ENCODE data around the gene C6orf120. TPM values are rescaled to one million over a fixed set of nuclear protein-coding genes. Genes with fewer than 3 reads are reported as not detected.
"Not testable (repeated sequence)": the region's sequence is repeated elsewhere in the genome, so short reads cannot be mapped to it uniquely, and the experiment has no call there.

Gene C6orf120
- total RNA-seq, 1 donor from 2014 or later, result 29.7 TPM

GRCh38 chr6:169689287-169689686, 12.6 kb upstream of the C6orf120 start:
- TF ChIP-seq CTCF (IDR thresholded peaks at IDR 0.05; ENCODE audit: partially characterized antibody, unreplicated experiment), result no peak
- Mint-ChIP-seq H3K27ac (ENCODE audit: unreplicated experiment) (no peak overlapping the region), H3K4me3 (ENCODE audit: unreplicated experiment) (no peak overlapping the region), H3K4me1 (ENCODE audit: low read depth, unreplicated experiment) (no peaks in the 10 kb centered on the region), H3K9me3 (ENCODE audit: unreplicated experiment) (peaks cover 3% of the 10 kb centered on the region), H3K36me3 (ENCODE audit: unreplicated experiment) (peaks cover 40% of the 10 kb centered on the region), H3K27me3 (ENCODE audit: unreplicated experiment) (no peaks in the 10 kb centered on the region)
- no peak for DNase-seq

- DNase-seq, result no peak
- TF ChIP-seq CTCF (IDR thresholded peaks at IDR 0.05; ENCODE audit: partially characterized antibody, unreplicated experiment), result no peak
- Mint-ChIP-seq H3K4me1 (ENCODE audit: low read depth, unreplicated experiment) (no peaks in the 10 kb centered on the region), H3K9me3 (ENCODE audit: unreplicated experiment) (peaks cover 3% of the 10 kb centered on the region), H3K36me3 (ENCODE audit: unreplicated experiment) (peaks cover 24% of the 10 kb centered on the region), H3K4me3 (ENCODE audit: unreplicated experiment) (no peak overlapping the region), H3K27ac (ENCODE audit: unreplicated experiment) (no peak overlapping the region), H3K27me3 (ENCODE audit: unreplicated experiment) (no peaks in the 10 kb centered on the region)
These were observed 10.7 kb upstream of the C6orf120 start for GRCh38 chr6:169691260-169691659.

- DNase-seq, result no peak
- Mint-ChIP-seq H3K27me3 (ENCODE audit: unreplicated experiment) (no peaks in the 10 kb centered on the region), H3K4me1 (ENCODE audit: low read depth, unreplicated experiment) (no peaks in the 10 kb centered on the region), H3K27ac (ENCODE audit: unreplicated experiment) (no peak overlapping the region), H3K4me3 (ENCODE audit: unreplicated experiment) (no peak overlapping the region), H3K9me3 (ENCODE audit: unreplicated experiment) (peaks cover 3% of the 10 kb centered on the region), H3K36me3 (ENCODE audit: unreplicated experiment) (peaks cover 17% of the 10 kb centered on the region)
- TF ChIP-seq CTCF (IDR thresholded peaks at IDR 0.05; ENCODE audit: partially characterized antibody, unreplicated experiment), result no peak
These were observed 9.4 kb upstream of the C6orf120 start for GRCh38 chr6:169692516-169692915.

- peaks cover 5% of the 10 kb centered on the region for H3K36me3 Mint-ChIP-seq (ENCODE audit: unreplicated experiment)
These were observed 6.8 kb upstream of the C6orf120 start for GRCh38 chr6:169695131-169695530.

GRCh38 chr6:169697115-169697514, 4.8 kb upstream of the C6orf120 start:
- peak; percentile 74 for DNase-seq
- not testable (repeated sequence) for H3K27me3 Mint-ChIP-seq (ENCODE audit: unreplicated experiment); H3K36me3 Mint-ChIP-seq (ENCODE audit: unreplicated experiment); H3K4me1 Mint-ChIP-seq (ENCODE audit: low read depth, unreplicated experiment); H3K27ac Mint-ChIP-seq (ENCODE audit: unreplicated experiment); H3K4me3 Mint-ChIP-seq (ENCODE audit: unreplicated experiment); H3K9me3 Mint-ChIP-seq (ENCODE audit: unreplicated experiment)
- TF ChIP-seq CTCF (IDR thresholded peaks at IDR 0.05; ENCODE audit: partially characterized antibody, unreplicated experiment), result peak; percentile 58

More at GRCh38 chr6:169695131-169695530, 6.8 kb upstream of the C6orf120 start:
- H3K27ac Mint-ChIP-seq (ENCODE audit: unreplicated experiment), result no peak overlapping the region
- H3K4me1 Mint-ChIP-seq (ENCODE audit: low read depth, unreplicated experiment), result no peaks in the 10 kb centered on the region
- TF ChIP-seq CTCF (IDR thresholded peaks at IDR 0.05; ENCODE audit: partially characterized antibody, unreplicated experiment), result no peak
- no peak for DNase-seq
- H3K4me3 Mint-ChIP-seq (ENCODE audit: unreplicated experiment), result no peak overlapping the region
- H3K27me3 Mint-ChIP-seq (ENCODE audit: unreplicated experiment), result no peaks in the 10 kb centered on the region
- H3K9me3 Mint-ChIP-seq (ENCODE audit: unreplicated experiment), result peaks cover 5% of the 10 kb centered on the region

Measured in glutamatergic neuron (in vitro differentiated cells).